H1 (cell line): Measurements from ENCODE around the gene HDAC11. TPM values are rescaled to one million over a fixed set of nuclear protein-coding genes. Genes with fewer than 3 reads are reported as not detected.

ENCODE experiments used
- CTCF ChIA-PET: fragments of 300-600 bp; sonication (Branson Sonifier 250); formaldehyde crosslinking; loops from one replicate; lab custom pipeline; 2021; ENCODE audit not compliant: partially characterized antibody; lab: Charles Lee
- POLR2A ChIA-PET: fragments of 300-600 bp; sonication (Branson Sonifier 250); formaldehyde crosslinking; loops from one replicate; lab custom pipeline; 2021; ENCODE audit warnings: inconsistent platforms; ENCODE audit not compliant: partially characterized antibody; lab: Charles Lee
- DNase-seq, 2 experiments: peaks; one replicate each; pipeline versions ENCODE4 v3.0.0 to v3.0.0-alpha.2; 2010 to 2022; ENCODE audit warnings: low spot score in 2 of 2, low read depth in 1 of 2, mixed read lengths in 1 of 2
- FAIRE-seq: peaks from 2 replicates; lab custom pipeline; 2011; peaks lifted over from hg19 to GRCh38; lab: Jason Lieb, UNC
- H2AFZ ChIP-seq: 2 replicates; pipeline ENCODE4 v1.8.1; 2012; ENCODE audit warnings: low read length, inconsistent platforms
- H2AK5ac ChIP-seq: 2 replicates; pipeline ENCODE4 v1.6.1; 2013; ENCODE audit warnings: low read depth, low read length
- H2BK120ac ChIP-seq: replicated peaks from 2 replicates; pipeline ENCODE3; 2013; ENCODE audit warnings: low read depth, low read length, inconsistent platforms
- H2BK12ac ChIP-seq: 2 replicates; pipeline ENCODE4 v1.6.1; 2013; ENCODE audit warnings: low read depth, low read length
- H2BK15ac ChIP-seq: 2 replicates; pipeline ENCODE4 v1.6.1; 2013; ENCODE audit warnings: low read length
- H2BK20ac ChIP-seq: 2 replicates; pipeline ENCODE4 v1.6.1; 2013; ENCODE audit warnings: low read length
- H2BK5ac ChIP-seq: 2 replicates; pipeline ENCODE4 v1.6.1; 2013; ENCODE audit warnings: low read depth, low read length
- H3K14ac ChIP-seq: 2 replicates; pipeline ENCODE4 v1.6.1; 2013; ENCODE audit warnings: inconsistent platforms; ENCODE audit not compliant: insufficient read length
- H3K18ac ChIP-seq: 2 replicates; pipeline ENCODE4 v1.6.1; 2013; ENCODE audit warnings: low read length; ENCODE audit errors: extremely low read depth
- H3K23ac ChIP-seq: 2 replicates; pipeline ENCODE4 v1.6.1; 2013; ENCODE audit warnings: inconsistent platforms; ENCODE audit not compliant: insufficient read length
- H3K23me2 ChIP-seq: 2 replicates; pipeline ENCODE4 v1.6.1; 2013; ENCODE audit warnings: low read depth, low read length
- H3K27ac ChIP-seq: 2 replicates; pipeline ENCODE4 v1.6.1; 2011; ENCODE audit warnings: low read depth, low read length, inconsistent platforms
- H3K27me3 ChIP-seq, 4 experiments: replicated peaks in 1 of 4; 1 replicate in 1 of 4; 2 replicates in 3 of 4; pipeline versions ENCODE4 v1.6.1 to v1.8.1; 2011 to 2013; ENCODE audit warnings: low read length in 3 of 4, mild to moderate bottlenecking in 3 of 4, inconsistent platforms in 2 of 4, mixed read lengths in 2 of 4, moderate library complexity in 1 of 4; ENCODE audit not compliant: control insufficient read depth in 3 of 4, insufficient read depth in 3 of 4; ENCODE audit errors: extremely low read depth in 1 of 4
- H3K36me3 ChIP-seq, 4 experiments: 2 replicates each; pipeline versions ENCODE4 v1.6.1 to v1.8.1; 2011 to 2013; ENCODE audit warnings: mild to moderate bottlenecking in 4 of 4, low read length in 3 of 4, moderate library complexity in 2 of 4, control low read depth in 1 of 4, inconsistent platforms in 1 of 4; ENCODE audit not compliant: insufficient read depth in 4 of 4, control insufficient read depth in 2 of 4
- H3K4ac ChIP-seq: replicated peaks from 2 replicates; pipeline ENCODE3; 2013; ENCODE audit warnings: low read length, low read depth, mixed read lengths, inconsistent platforms; ENCODE audit not compliant: insufficient read length
- H3K4me1 ChIP-seq, 4 experiments: replicated peaks in 1 of 4; 1 replicate in 1 of 4; 2 replicates in 3 of 4; pipeline versions ENCODE4 v1.6.1 to v1.8.1; 2011 to 2013; ENCODE audit warnings: low read length in 3 of 4, inconsistent platforms in 2 of 4, mixed read lengths in 1 of 4; ENCODE audit not compliant: insufficient read depth in 4 of 4, control insufficient read depth in 3 of 4
- H3K4me2 ChIP-seq, 2 experiments: 2 replicates each; pipeline versions ENCODE4 v1.6.1 to v1.8.1; 2011 to 2013; ENCODE audit warnings: low read depth in 2 of 2, low read length in 2 of 2, control low read depth in 1 of 2, inconsistent platforms in 1 of 2, mild to moderate bottlenecking in 1 of 2; ENCODE audit not compliant: insufficient read depth in 1 of 2
- H3K4me3 ChIP-seq, 4 experiments: fragments of 200-600, 300-600 bp in 1 of 4; sonication (generic), shearing (Covaris generic), sonication (Bioruptor Twin) in 1 of 4; 2 replicates each; pipeline versions ENCODE4 v1.5.1 to v1.8.1; 2011 to 2016; ENCODE audit warnings: low read length in 4 of 4, low read depth in 3 of 4, control low read depth in 2 of 4, inconsistent platforms in 2 of 4, mild to moderate bottlenecking in 2 of 4, mixed read lengths in 1 of 4, moderate library complexity in 1 of 4; ENCODE audit not compliant: insufficient read depth in 2 of 4; ENCODE audit errors: extremely low read depth in 1 of 4
- H3K56ac ChIP-seq: replicated peaks from 2 replicates; pipeline ENCODE3; 2013; ENCODE audit warnings: low read depth, mild to moderate bottlenecking, mixed read lengths, low read length, inconsistent platforms; ENCODE audit not compliant: insufficient read length
- H3K79me1 ChIP-seq: 2 replicates; pipeline ENCODE4 v1.6.1; 2013; ENCODE audit warnings: low read depth, low read length, control low read depth
- H3K79me2 ChIP-seq, 2 experiments: 2 replicates each; pipeline versions ENCODE4 v1.6.1 to v1.8.1; 2012 to 2013; ENCODE audit warnings: low read length in 2 of 2, mild to moderate bottlenecking in 2 of 2, inconsistent platforms in 1 of 2; ENCODE audit not compliant: insufficient read depth in 2 of 2, control insufficient read depth in 1 of 2
- H3K9ac ChIP-seq, 4 experiments: replicated peaks in 1 of 4; 1 replicate in 1 of 4; 2 replicates in 3 of 4; pipeline versions ENCODE4 v1.6.1 to v1.8.1; 2011 to 2013; ENCODE audit warnings: low read depth in 3 of 4, low read length in 3 of 4, control low read depth in 2 of 4, mild to moderate bottlenecking in 2 of 4, moderate library complexity in 2 of 4, inconsistent platforms in 1 of 4; ENCODE audit errors: extremely low read depth in 1 of 4
- H3K9me3 ChIP-seq, 2 experiments: 2 replicates each; pipeline versions ENCODE4 v1.6.1 to v1.8.1; 2012 to 2013; ENCODE audit warnings: mild to moderate bottlenecking in 2 of 2, moderate library complexity in 2 of 2, control low read depth in 1 of 2, inconsistent platforms in 1 of 2, low read depth in 1 of 2, low read length in 1 of 2, mixed read lengths in 1 of 2; ENCODE audit not compliant: insufficient read depth in 2 of 2
- H4K20me1 ChIP-seq, 2 experiments: replicated peaks in 1 of 2; 2 replicates each; pipeline versions ENCODE3 to v1.8.1; 2011 to 2013; ENCODE audit warnings: inconsistent platforms in 2 of 2, low read length in 2 of 2, mild to moderate bottlenecking in 1 of 2; ENCODE audit not compliant: insufficient read depth in 2 of 2, control insufficient read depth in 1 of 2
- H4K5ac ChIP-seq: 2 replicates; pipeline ENCODE4 v1.6.1; 2013; ENCODE audit warnings: low read length, low read depth, mixed read lengths, inconsistent platforms; ENCODE audit not compliant: insufficient read length
- H4K8ac ChIP-seq: 2 replicates; pipeline ENCODE4 v1.8.0; 2013; ENCODE audit warnings: mild to moderate bottlenecking, moderate library complexity, low read length, inconsistent platforms; ENCODE audit not compliant: insufficient read depth; ENCODE audit errors: extremely low read depth
- H4K91ac ChIP-seq: replicated peaks from 2 replicates; pipeline ENCODE3; 2013; ENCODE audit warnings: low read length, mixed read lengths, inconsistent platforms; ENCODE audit not compliant: insufficient read length
- CBX5 ChIP-seq: fragments of 300-800, 300-1000 bp; sonication (generic); IDR thresholded peaks from 2 replicates; pipeline ENCODE4 v1.7.1; 2016; ENCODE audit warnings: antibody characterized with exemption, low read length, low read depth
- CEBPB ChIP-seq: IDR thresholded peaks from 2 replicates; pipeline ENCODE4 v1.6.1; 2012; ENCODE audit warnings: low read depth, low read length
- CHD2 ChIP-seq: IDR thresholded peaks from 2 replicates; pipeline ENCODE4 v1.6.1; 2012; ENCODE audit warnings: low read length, improper control_type of control experiment
- HDAC6 ChIP-seq: IDR thresholded peaks from one replicate; pipeline ENCODE4 v1.7.1; 2012; ENCODE audit warnings: low read depth, mild to moderate bottlenecking, inconsistent platforms, low read length, moderate library complexity
- KDM1A ChIP-seq: fragments of 200-600, 300-600 bp; sonication (generic); IDR thresholded peaks from 2 replicates; pipeline ENCODE4 v1.7.1; 2016; ENCODE audit warnings: mild to moderate bottlenecking, low read length, borderline replicate concordance
- POLR2AphosphoS5 ChIP-seq: IDR thresholded peaks from 2 replicates; pipeline ENCODE4 v1.6.1; 2011; ENCODE audit warnings: low read depth, low read length
- SP4 ChIP-seq: IDR thresholded peaks from 2 replicates; pipeline ENCODE4 v1.6.1; 2012; ENCODE audit warnings: low read length, inconsistent platforms
- SRF ChIP-seq: IDR thresholded peaks from 2 replicates; pipeline ENCODE4 v1.6.1; 2011; ENCODE audit warnings: mild to moderate bottlenecking, low read depth, low read length, moderate library complexity
- YY1 ChIP-seq: IDR thresholded peaks from 2 replicates; pipeline ENCODE4 v1.6.1; 2011; ENCODE audit warnings: low read depth, mild to moderate bottlenecking, low read length
- WGBS, 2 experiments: shearing (Covaris generic) in 1 of 2; methylation state at CpG; one replicate each; pipeline versions ENCODE4 v1.1.6 to v1.1.7; 2013 to 2015; ENCODE audit warnings: low lambda C conversion rate in 2 of 2, mixed read lengths in 2 of 2, inconsistent platforms in 1 of 2, low coverage in 1 of 2, missing lambda C conversion rate in 1 of 2; ENCODE audit not compliant: insufficient replicate concordance in 2 of 2, insufficient coverage in 1 of 2, insufficient read length in 1 of 2; ENCODE audit errors: extremely low coverage in 1 of 2, missing lambda C conversion rate in 1 of 2; 5-methylcytosine and 5-hydroxymethylcytosine counted together
- polyA plus RNA-seq, 7 experiments: library from polyadenylated mRNA; depleted of rRNA in 3 of 7; stranded (reverse) in 5 of 7; unstranded in 2 of 7; fragments of >200 nt in 5 of 7; fragments of 200-250 nt in 2 of 7; gene quantifications; 1 replicate in 5 of 7; 2 replicates in 1 of 7; 4 replicates in 1 of 7; pipeline versions ENCODE4 v1.2.1 to v1.2.3, GENCODE V29; 2011 to 2013; ENCODE audit warnings: missing spikeins in 2 of 7, mixed read lengths in 2 of 7
- total RNA-seq: library from RNA; stranded (reverse); fragmentation: NEBNext Ultra II Directional; extraction: Animal tissue kit (Norgen Biotek cat#: 25700); gene quantifications from 2 replicates; pipeline ENCODE4 v1.2.1, GENCODE V29; 2021

HDAC11 gene
- total and polyA plus RNA-seq, 2 of the 8 experiments (the other 6 are each of a cell fraction or from before 2014, with no cell fraction given), result 6.8 to 7.4 TPM

DNA sequence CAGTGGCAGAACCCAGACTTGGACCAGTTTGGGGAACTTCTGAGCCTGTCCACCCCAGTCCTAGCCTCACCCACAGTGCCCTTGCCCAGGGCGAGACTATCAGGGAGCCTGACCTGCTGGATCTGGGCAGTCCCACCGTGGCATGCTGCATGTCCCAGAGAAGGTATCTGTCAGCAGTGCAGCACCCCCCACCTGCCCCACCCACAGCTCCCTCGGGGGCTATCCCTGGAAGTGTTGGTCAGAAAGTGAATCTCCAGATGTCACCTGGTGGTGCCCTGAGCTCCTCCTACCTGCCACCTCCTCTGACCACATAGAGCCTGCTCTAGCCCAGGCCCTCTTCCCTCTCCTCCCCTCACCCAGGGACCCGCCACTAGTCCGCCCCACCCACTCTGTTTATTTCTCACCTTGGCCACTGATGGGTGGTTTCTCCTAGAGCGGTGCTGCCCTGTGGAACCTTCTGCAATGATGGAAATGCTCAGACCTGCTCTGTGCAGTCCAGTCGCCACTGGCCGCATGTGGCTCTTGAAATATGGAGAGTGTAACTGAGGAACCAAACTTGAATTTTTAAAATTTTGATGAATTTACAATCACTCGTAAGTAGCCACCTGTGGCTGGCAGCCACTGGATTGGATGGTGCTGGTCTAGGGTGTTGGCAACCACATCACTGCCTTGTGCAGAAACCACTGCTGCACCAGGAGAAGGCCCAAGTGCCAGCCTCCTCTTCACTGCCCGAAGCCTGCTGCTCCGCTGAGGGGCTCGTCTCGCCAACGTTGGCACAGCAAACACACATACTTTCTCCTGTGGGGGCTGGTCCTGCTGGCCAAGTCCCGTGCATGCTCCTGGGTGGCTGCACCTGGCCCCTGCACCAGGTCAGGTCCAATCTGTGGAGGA, 13.1 kb downstream of the HDAC11 start:
- Histone ChIP-seq H2AK5ac (no peak overlapping the region), H2AFZ (no peak overlapping the region), H4K20me1 (peaks cover 0 to 4% of the 10 kb centered on the region in 2 experiments), H3K9ac (no peak overlapping the region), H3K36me3 (no peaks in the 10 kb centered on the region), H3K14ac (no peak overlapping the region), H2BK120ac (no peak overlapping the region), H2BK5ac (no peak overlapping the region), H3K9me3 (no peaks in the 10 kb centered on the region), H3K56ac (no peak overlapping the region), H3K79me1 (no peaks in the 10 kb centered on the region), H2BK20ac (no peak overlapping the region), H3K4me3 (no peak overlapping the region), H3K23me2 (peaks cover 1% of the 10 kb centered on the region; the same call in 1 of the 2 replicates), H3K27ac (no peak overlapping the region), H3K79me2 (no peaks in the 10 kb centered on the region), H4K5ac (no peak overlapping the region), H3K4me1 (peaks cover 0 to 3% (median 1%) of the 10 kb centered on the region in 4 experiments; a peak in 2 of 7 replicates), H4K91ac (no peak overlapping the region), H3K4me2 (no peak overlapping the region), H3K4ac (no peak overlapping the region), H3K27me3 (no peaks in the 10 kb centered on the region), H4K8ac (no peak overlapping the region), H3K23ac (no peak overlapping the region), H2BK15ac (no peak overlapping the region), H3K18ac (no peak overlapping the region), H2BK12ac (no peak overlapping the region)
- CTCF ChIA-PET, result interaction anchor here (0.6 to 26.8 kb wide), 7 partner anchors 12 to 157 kb away, joined by 3 to 856 read pairs (median 3); partner anchors contain the start of gene FBLN2
- FAIRE-seq (no peak), DNase-seq (no peak)
- 88% methylated on average over 15 of the region's 15 CpGs; no CpG with 5 or more reads in 1 of the 2 experiments for WGBS, 2 experiments
- TF ChIP-seq YY1 (no peak), SRF (no peak), CEBPB (no peak), POLR2AphosphoS5 (no peak), HDAC6 (no peak), SP4 (no peak), KDM1A (no peak), CHD2 (no peak), CBX5 (no peak)
- POLR2A ChIA-PET, result no interaction called here
